Mucosa of descending colon (tissue), 3 donors: ENCODE measurements around the gene TMEM191C. TPM values are rescaled to one million over a fixed set of nuclear protein-coding genes. Genes with fewer than 3 reads are reported as not detected.
A peak's percentile ranks its signal among the peaks of the same experiment; 100 is the strongest.
"Not testable (repeated sequence)": the region's sequence is repeated elsewhere in the genome, so short reads cannot be mapped to it uniquely, and the experiment has no call there.

ENCODE experiments used
- ATAC-seq: fragments of 200-7000 bp; cut with Tn5 transposase; one replicate; pipeline ENCODE4 v1.9.1; 2020; ENCODE audit warnings: mild to moderate bottlenecking, moderate library complexity
- DNase-seq, 3 donors: peaks; one replicate each; pipeline ENCODE4 v3.0.0-alpha.2; 2020
- H3K36me3 ChIP-seq: fragments of 200-600 bp; one replicate; pipeline ENCODE4 v1.8.0; 2021; ENCODE audit warnings: low read depth, mild to moderate bottlenecking
- H3K4me1 ChIP-seq: fragments of 200-600 bp; one replicate; pipeline ENCODE4 v1.8.0; 2021; ENCODE audit warnings: low read depth, mild to moderate bottlenecking
- H3K4me3 ChIP-seq: fragments of 200-600 bp; one replicate; pipeline ENCODE4 v1.8.0; 2021; ENCODE audit warnings: mild to moderate bottlenecking
- H3K9me3 ChIP-seq: fragments of 200-600 bp; one replicate; pipeline ENCODE4 v1.8.0; 2021; ENCODE audit warnings: mild to moderate bottlenecking
- intact Hi-C, 2 donors: fragments of 100-400 bp; cut with DNase I in 1 of 2; cut with micrococcal nuclease in 1 of 2; formaldehyde crosslinking; loops; one replicate each; pipeline versions ENCODE4 v1.11.0 to v1.11.1; 2022; cut with DNase I, micrococcal nuclease
- total RNA-seq, 3 donors: library from RNA; stranded (reverse); fragmentation: NEBNext Ultra II Directional in 2 of 3; extraction: Animal tissue kit (Norgen Biotek cat#: 25700) in 2 of 3; gene quantifications; one replicate each; pipeline versions ENCODE4 v1.2.1 to v1.2.4, GENCODE V29; 2021 to 2023
- TF ChIP-seq, protein P1 (sequence below): fragments of 200-600 bp; IDR thresholded peaks from one replicate; pipeline ENCODE4 v1.8.0; 2022; ENCODE audit warnings: antibody characterized with exemption, mild to moderate bottlenecking
- donor health status: DM: no; HTN: no; CAD: no; lungs with moderate emphysema.
- donor health status: DM: no; HTN: no; CAD: no.
- donor health status: DM: no; HTN: yes; CAD: no.

TMEM191C gene
- total RNA-seq, 3 donors from 2014 or later: 1.3 to 2.9 (median 2.1) TPM

DNA sequence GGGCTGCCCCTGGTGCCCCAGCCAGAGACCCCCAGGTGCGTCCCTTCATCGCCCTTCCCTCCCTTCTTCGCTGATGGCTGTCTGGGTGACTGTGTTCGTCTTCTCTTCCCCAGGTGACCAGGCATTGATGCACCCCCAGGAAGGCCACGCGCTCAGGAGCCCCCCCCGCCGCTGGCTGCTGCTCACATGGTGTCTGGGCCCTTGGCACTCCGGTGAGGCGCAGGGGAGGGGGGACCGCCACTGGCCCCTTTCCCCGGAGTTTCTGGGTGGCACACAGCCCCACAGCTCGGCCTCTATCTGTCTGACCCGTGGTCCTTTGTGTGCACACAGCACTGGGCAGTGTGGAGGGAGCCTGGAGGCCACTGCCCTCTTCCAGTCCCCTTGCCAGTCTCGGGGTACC, 24.5 kb upstream of the TMEM191C start:
- H3K36me3 ChIP-seq, H3K9me3 ChIP-seq, H3K4me1 ChIP-seq, intact Hi-C loops, H3K4me3 ChIP-seq, ATAC-seq: not testable (repeated sequence)
- peak in 2 of 3 donors; percentile 31 to 48 for DNase-seq

DNA sequence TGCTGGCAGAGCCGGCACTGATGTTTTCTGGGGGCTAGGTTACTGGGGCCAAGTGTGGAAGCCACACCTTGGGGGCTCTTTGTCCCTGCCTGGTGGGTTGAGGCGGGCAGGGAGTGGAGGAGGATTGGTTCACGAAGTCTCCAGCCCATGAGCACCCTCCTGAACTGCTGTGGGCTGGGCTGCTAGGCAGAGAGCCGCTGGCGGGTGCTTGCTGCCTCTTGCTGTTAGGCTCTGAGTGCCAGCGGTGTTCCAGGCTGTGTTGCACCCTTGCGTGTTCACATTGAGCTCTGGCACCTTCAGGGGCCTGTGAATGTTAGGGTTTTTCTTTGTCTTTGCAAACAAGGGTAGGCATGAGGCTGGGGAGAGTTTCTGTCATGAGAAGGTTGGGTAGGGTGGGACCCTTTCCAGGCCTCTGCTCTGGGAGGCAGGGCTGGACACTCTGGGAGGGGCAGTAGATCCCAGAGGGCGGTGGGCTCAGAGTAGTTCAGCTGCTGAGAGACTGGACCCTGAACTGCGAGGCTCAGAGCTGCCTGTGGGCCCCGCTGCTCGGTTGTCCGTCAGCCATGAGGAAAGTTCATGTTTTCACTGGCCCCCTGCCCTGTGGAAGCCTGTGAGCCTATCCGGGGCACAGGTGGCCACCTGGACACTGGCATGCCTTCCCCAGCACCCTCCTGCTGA, 24.0 kb upstream of the TMEM191C start:
- intact Hi-C loops: no loop called here
- DNase-seq (peak in 2 of 3 donors; percentile 17 to 37), ATAC-seq (no peak)
- Histone ChIP-seq H3K4me1 (no peaks in the 10 kb centered on the region), H3K36me3 (peaks cover 7% of the 10 kb centered on the region), H3K9me3 (no peaks in the 10 kb centered on the region), H3K4me3 (no peak overlapping the region)
- TF ChIP-seq, protein P1, sequence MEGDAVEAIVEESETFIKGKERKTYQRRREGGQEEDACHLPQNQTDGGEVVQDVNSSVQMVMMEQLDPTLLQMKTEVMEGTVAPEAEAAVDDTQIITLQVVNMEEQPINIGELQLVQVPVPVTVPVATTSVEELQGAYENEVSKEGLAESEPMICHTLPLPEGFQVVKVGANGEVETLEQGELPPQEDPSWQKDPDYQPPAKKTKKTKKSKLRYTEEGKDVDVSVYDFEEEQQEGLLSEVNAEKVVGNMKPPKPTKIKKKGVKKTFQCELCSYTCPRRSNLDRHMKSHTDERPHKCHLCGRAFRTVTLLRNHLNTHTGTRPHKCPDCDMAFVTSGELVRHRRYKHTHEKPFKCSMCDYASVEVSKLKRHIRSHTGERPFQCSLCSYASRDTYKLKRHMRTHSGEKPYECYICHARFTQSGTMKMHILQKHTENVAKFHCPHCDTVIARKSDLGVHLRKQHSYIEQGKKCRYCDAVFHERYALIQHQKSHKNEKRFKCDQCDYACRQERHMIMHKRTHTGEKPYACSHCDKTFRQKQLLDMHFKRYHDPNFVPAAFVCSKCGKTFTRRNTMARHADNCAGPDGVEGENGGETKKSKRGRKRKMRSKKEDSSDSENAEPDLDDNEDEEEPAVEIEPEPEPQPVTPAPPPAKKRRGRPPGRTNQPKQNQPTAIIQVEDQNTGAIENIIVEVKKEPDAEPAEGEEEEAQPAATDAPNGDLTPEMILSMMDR: no peak

DNA sequence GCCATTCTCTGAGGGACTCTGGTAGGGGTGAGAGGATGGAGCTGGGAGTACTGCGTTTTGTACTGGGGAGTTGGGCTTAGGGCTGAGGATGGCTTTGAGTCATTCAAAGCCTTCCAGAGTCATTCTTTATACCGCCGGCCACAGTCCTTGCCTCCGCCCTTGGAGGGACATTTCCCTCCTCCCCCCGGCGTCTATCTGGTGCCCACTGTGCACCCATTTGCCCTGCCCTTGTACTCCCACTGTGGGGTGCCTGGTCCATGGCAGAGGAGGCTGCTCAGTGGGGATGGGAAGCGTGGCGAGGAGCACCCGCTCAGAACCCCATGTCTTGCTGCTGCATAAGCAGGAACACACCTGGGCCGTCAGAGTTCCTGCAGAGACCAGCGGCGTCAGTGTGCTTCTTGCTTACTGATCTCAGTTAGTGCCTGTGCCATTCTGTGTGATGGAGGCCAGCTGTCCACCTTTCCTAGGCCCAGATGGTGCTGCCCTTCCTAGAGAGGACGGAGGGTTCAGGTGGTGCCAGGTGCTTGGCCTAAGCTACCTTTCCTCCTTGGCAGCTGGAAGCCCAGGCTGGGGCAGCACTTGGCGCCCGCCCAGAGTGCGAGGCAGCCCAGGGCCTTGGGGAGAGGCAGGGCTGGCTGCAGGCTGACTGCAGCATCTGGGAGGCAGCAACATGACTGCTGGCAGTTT, 23.3 kb upstream of the TMEM191C start:
- ATAC-seq: no peak
- Histone ChIP-seq H3K4me3 (no peak overlapping the region), H3K4me1 (no peaks in the 10 kb centered on the region), H3K36me3 (peaks cover 7% of the 10 kb centered on the region), H3K9me3 (no peaks in the 10 kb centered on the region)
- DNase-seq: peak in 2 of 3 donors; percentile 23 to 31
- intact Hi-C loops: no loop called here
- TF ChIP-seq, protein P1: no peak

DNA sequence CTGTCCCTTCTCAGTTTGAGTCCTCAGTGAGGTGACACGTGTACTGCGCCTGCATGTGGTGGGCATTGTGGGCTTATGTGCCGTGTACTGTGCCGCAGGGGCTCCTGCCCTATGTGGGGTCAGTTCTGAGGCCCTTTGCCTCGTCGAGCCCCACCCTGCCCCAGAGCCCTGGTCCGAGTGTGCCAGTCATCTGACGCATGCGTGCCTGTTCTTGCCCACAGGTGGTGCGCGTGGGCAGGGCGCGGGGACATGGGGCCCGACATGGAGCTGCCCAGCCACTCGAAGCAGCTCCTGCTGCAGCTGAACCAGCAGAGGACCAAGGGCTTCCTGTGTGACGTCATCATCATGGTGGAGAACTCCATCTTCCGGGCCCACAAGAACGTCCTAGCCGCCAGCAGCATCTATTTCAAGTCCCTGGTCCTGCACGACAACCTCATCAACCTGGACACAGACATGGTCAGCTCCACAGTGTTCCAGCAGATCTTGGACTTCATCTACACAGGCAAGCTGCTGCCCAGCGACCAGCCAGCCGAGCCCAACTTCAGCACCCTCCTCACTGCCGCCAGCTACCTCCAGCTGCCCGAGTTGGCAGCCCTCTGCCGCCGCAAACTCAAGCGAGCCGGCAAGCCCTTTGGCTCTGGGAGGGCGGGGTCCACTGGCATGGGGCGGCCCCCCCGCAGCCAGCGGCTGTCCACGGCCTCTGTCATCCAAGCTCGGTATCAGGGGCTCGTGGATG, 22.3 kb upstream of the TMEM191C start:
- ATAC-seq: no peak
- intact Hi-C loops: no loop called here
- no peak overlapping the region for H3K4me3 ChIP-seq
- TF ChIP-seq, protein P1: no peak
- H3K4me1 ChIP-seq: no peaks in the 10 kb centered on the region
- peak in 2 of 3 donors; percentile 18 to 43 for DNase-seq
- no peaks in the 10 kb centered on the region for H3K9me3 ChIP-seq
- peaks cover 7% of the 10 kb centered on the region for H3K36me3 ChIP-seq

DNA sequence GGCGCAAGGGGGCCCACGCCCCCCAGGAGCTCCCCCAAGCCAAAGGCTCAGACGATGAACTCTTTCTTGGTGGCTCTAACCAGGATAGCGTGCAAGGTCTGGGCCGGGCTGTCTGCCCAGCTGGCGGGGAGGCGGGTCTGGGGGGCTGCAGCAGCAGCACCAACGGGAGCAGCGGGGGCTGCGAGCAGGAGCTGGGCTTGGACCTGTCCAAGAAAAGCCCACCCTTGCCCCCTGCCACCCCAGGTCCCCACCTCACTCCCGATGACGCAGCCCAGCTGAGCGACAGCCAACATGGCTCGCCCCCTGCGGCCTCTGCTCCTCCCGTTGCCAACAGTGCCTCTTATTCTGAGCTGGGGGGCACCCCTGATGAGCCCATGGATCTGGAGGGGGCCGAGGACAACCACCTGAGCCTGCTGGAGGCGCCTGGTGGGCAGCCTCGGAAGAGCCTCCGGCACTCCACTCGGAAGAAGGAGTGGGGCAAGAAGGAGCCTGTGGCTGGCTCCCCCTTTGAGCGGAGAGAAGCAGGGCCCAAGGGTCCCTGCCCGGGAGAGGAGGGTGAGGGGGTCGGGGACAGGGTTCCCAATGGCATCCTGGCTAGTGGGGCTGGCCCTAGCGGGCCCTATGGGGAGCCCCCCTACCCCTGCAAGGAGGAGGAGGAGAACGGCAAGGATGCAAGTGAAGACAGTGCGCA, 21.6 kb upstream of the TMEM191C start:
- DNase-seq (peak in 2 of 3 donors; percentile 22 to 34), ATAC-seq (no peak)
- intact Hi-C loops: no loop called here
- Histone ChIP-seq H3K36me3 (peaks cover 7% of the 10 kb centered on the region), H3K4me3 (no peak overlapping the region), H3K4me1 (no peaks in the 10 kb centered on the region), H3K9me3 (no peaks in the 10 kb centered on the region)
- TF ChIP-seq, protein P1: no peak
